ENCODE measurements around the gene STAM2. TPM values are rescaled to one million over a fixed set of nuclear protein-coding genes. Genes with fewer than 3 reads are reported as not detected.

STAM2 gene
- total RNA-seq, 1 experiment from 2014 or later: 24.4 TPM

- 0 out of 2 replicates have a peak, but pooled peaks cover 2% of the 10 kb centered on the region for H3K36me3 ChIP-seq (ENCODE audit: control insufficient read depth, insufficient read depth, low read length)
- TF ChIP-seq CTCF (IDR thresholded peaks at IDR 0.05; ENCODE audit: insufficient read depth in 1 of 2, low read depth in 1 of 2, low read length in 1 of 2, severe bottlenecking in 1 of 2, unreplicated experiment in 1 of 2): no peak
- no TSS peak for BruUV-seq (replicated peaks)
- H3K4me3 ChIP-seq (ENCODE audit: low read depth, low read length): no peak overlapping the region
- intact Hi-C loops (cut with micrococcal nuclease; ENCODE audit: unreplicated experiment): no loop called here
- POLR2A ChIA-PET: interaction anchor here (0.5 kb wide), 1 partner anchor 299 kb away, joined by 3 read pairs; no protein-coding TSS in a partner anchor
- no peaks in the 10 kb centered on the region for H3K27me3 ChIP-seq (replicated peaks; ENCODE audit: control insufficient read depth, insufficient read depth, low read length)
- CTCF ChIA-PET: no interaction called here
- peaks cover 12% of the 10 kb centered on the region for H3K9me3 ChIP-seq
- peaks cover 29% of the 10 kb centered on the region for H3K9me3 Mint-ChIP-seq (ENCODE audit: unreplicated experiment)
- H3K36me3 Mint-ChIP-seq (ENCODE audit: insufficient read depth, unreplicated experiment): peaks cover 21% of the 10 kb centered on the region
- peaks cover 5% of the 10 kb centered on the region for H3K4me1 Mint-ChIP-seq (ENCODE audit: low read depth, unreplicated experiment)
- no peaks in the 10 kb centered on the region for H3K4me1 ChIP-seq
- no peak overlapping the region for H3K27ac Mint-ChIP-seq (ENCODE audit: unreplicated experiment)
- no peaks in the 10 kb centered on the region for H3K27me3 Mint-ChIP-seq (ENCODE audit: insufficient read depth, unreplicated experiment)
- DNase-seq: no peak
- no peak overlapping the region for H3K4me3 Mint-ChIP-seq (ENCODE audit: unreplicated experiment)
Observed at GRCh38 chr2:152155209-152155608, 20.4 kb downstream of the STAM2 start.

- Mint-ChIP-seq H3K4me1 (ENCODE audit: low read depth, unreplicated experiment) (peaks cover 5% of the 10 kb centered on the region), H3K36me3 (ENCODE audit: insufficient read depth, unreplicated experiment) (peaks cover 15% of the 10 kb centered on the region), H3K4me3 (ENCODE audit: unreplicated experiment) (no peak overlapping the region), H3K9me3 (ENCODE audit: unreplicated experiment) (peaks cover 26% of the 10 kb centered on the region), H3K27ac (ENCODE audit: unreplicated experiment) (no peak overlapping the region), H3K27me3 (ENCODE audit: insufficient read depth, unreplicated experiment) (no peaks in the 10 kb centered on the region)
- no peak overlapping the region for H3K4me3 ChIP-seq (ENCODE audit: low read depth, low read length)
- 0 out of 2 replicates have a peak, but pooled peaks cover 2% of the 10 kb centered on the region for H3K36me3 ChIP-seq (ENCODE audit: control insufficient read depth, insufficient read depth, low read length)
- no peak for TF ChIP-seq CTCF (IDR thresholded peaks at IDR 0.05; ENCODE audit: insufficient read depth in 1 of 2, low read depth in 1 of 2, low read length in 1 of 2, severe bottlenecking in 1 of 2, unreplicated experiment in 1 of 2)
- peaks cover 12% of the 10 kb centered on the region for H3K9me3 ChIP-seq
- DNase-seq: no peak
- CTCF ChIA-PET: interaction anchor here (0.7 kb wide), 1 partner anchor 92 kb away, joined by 3 read pairs; no protein-coding TSS in a partner anchor
- intact Hi-C loops (cut with micrococcal nuclease; ENCODE audit: unreplicated experiment): no loop called here
- no peaks in the 10 kb centered on the region for H3K27me3 ChIP-seq (replicated peaks; ENCODE audit: control insufficient read depth, insufficient read depth, low read length)
- no TSS peak for BruUV-seq (replicated peaks)
- POLR2A ChIA-PET: no interaction called here
- H3K4me1 ChIP-seq: no peaks in the 10 kb centered on the region
Observed at GRCh38 chr2:152154462-152154861, 21.1 kb downstream of the STAM2 start.

- Histone ChIP-seq H3K9me3 (no peaks in the 10 kb centered on the region), H3K36me3 (ENCODE audit: control insufficient read depth, insufficient read depth, low read length) (no peaks in the 10 kb centered on the region), H3K27me3 (replicated peaks; ENCODE audit: control insufficient read depth, insufficient read depth, low read length) (no peaks in the 10 kb centered on the region), H3K4me1 (peaks cover 21% of the 10 kb centered on the region), H3K4me3 (ENCODE audit: low read depth, low read length) (no peak overlapping the region)
- CTCF ChIA-PET: interaction anchor here (0.9 kb wide), 1 partner anchor 40 kb away, joined by 3 read pairs; no protein-coding TSS in a partner anchor
- BruUV-seq (replicated peaks): no TSS peak
- no peaks in the 10 kb centered on the region for H3K9me3 Mint-ChIP-seq (ENCODE audit: unreplicated experiment)
- no peak for DNase-seq
- peak overlapping the region; percentile 46 for H3K27ac Mint-ChIP-seq (ENCODE audit: unreplicated experiment)
- H3K4me1 Mint-ChIP-seq (ENCODE audit: low read depth, unreplicated experiment): peaks cover 13% of the 10 kb centered on the region
- POLR2A ChIA-PET: no interaction called here
- intact Hi-C loops (cut with micrococcal nuclease; ENCODE audit: unreplicated experiment): loop anchor here (2.0 kb wide), 1 partner anchor 40 kb away; the partner anchor contains the start of gene STAM2
- TF ChIP-seq CTCF (IDR thresholded peaks at IDR 0.05; ENCODE audit: insufficient read depth in 1 of 2, low read depth in 1 of 2, low read length in 1 of 2, severe bottlenecking in 1 of 2, unreplicated experiment in 1 of 2): no peak
- H3K27me3 Mint-ChIP-seq (ENCODE audit: insufficient read depth, unreplicated experiment): no peaks in the 10 kb centered on the region
- peaks cover 6% of the 10 kb centered on the region for H3K36me3 Mint-ChIP-seq (ENCODE audit: insufficient read depth, unreplicated experiment)
- peak overlapping the region; percentile 8 for H3K4me3 Mint-ChIP-seq (ENCODE audit: unreplicated experiment)
Observed at GRCh38 chr2:152134488-152135280, 40.9 kb downstream of the STAM2 start.

All from Caco-2 (cell line).